Spleen (tissue), 11 donors: ENCODE measurements around the gene ANKRD24. TPM values are rescaled to one million over a fixed set of nuclear protein-coding genes. Genes with fewer than 3 reads are reported as not detected.
"Not testable (repeated sequence)": the region's sequence is repeated elsewhere in the genome, so short reads cannot be mapped to it uniquely, and the experiment has no call there.

Experiments used
- DNase-seq: peaks from one replicate; pipeline ENCODE4 v3.0.0-alpha.2; 2020
- H3K27ac ChIP-seq, 8 donors: fragments of 200-600 bp; sonication (generic) in 7 of 8; 1 replicate in 4 of 8; 2 replicates in 4 of 8; pipeline versions ENCODE4 v1.5.0 to v1.8.0; 2016 to 2021; ENCODE audit warnings: inconsistent platforms in 4 of 8, mild to moderate bottlenecking in 4 of 8, moderate library complexity in 1 of 8
- H3K27me3 ChIP-seq, 7 donors: fragments of 200-600 bp; sonication (generic) in 6 of 7; replicated peaks in 1 of 7; 1 replicate in 4 of 7; 2 replicates in 3 of 7; pipeline versions ENCODE4 v1.5.0 to v1.8.0; 2016 to 2021; ENCODE audit warnings: inconsistent platforms in 3 of 7, mild to moderate bottlenecking in 1 of 7
- H3K36me3 ChIP-seq, 6 donors: fragments of 200-600 bp; sonication (generic) in 5 of 6; 1 replicate in 4 of 6; 2 replicates in 2 of 6; pipeline versions ENCODE4 v1.5.0 to v1.8.0; 2016 to 2021; ENCODE audit warnings: inconsistent platforms in 2 of 6
- H3K4me1 ChIP-seq, 6 donors: fragments of 200-600 bp; sonication (generic) in 5 of 6; 1 replicate in 3 of 6; 2 replicates in 3 of 6; pipeline versions ENCODE4 v1.5.0 to v1.8.0; 2016 to 2021; ENCODE audit warnings: inconsistent platforms in 3 of 6
- H3K4me3 ChIP-seq, 8 donors: fragments of 200-600 bp; sonication (generic) in 7 of 8; 1 replicate in 4 of 8; 2 replicates in 4 of 8; pipeline versions ENCODE4 v1.5.0 to v1.8.0; 2016 to 2021; ENCODE audit warnings: inconsistent platforms in 4 of 8, mild to moderate bottlenecking in 4 of 8, moderate library complexity in 2 of 8
- H3K9me3 ChIP-seq, 8 donors: fragments of 200-600 bp; sonication (generic) in 7 of 8; 1 replicate in 4 of 8; 2 replicates in 4 of 8; pipeline versions ENCODE4 v1.5.0 to v1.8.0; 2016 to 2021; ENCODE audit warnings: inconsistent platforms in 4 of 8
- POLR2A ChIP-seq, 3 donors: fragments of 450-650 bp; IDR thresholded peaks; one replicate each; pipeline ENCODE4 v1.5.1; 2017; ENCODE audit warnings: antibody characterized with exemption in 3 of 3, mild to moderate bottlenecking in 1 of 3
- POLR2AphosphoS5 ChIP-seq, 3 donors: sonication (generic); formaldehyde crosslinking; IDR thresholded peaks; one replicate each; pipeline ENCODE4 v1.5.1; 2017; ENCODE audit warnings: antibody characterized with exemption in 3 of 3
- WGBS, 5 donors: extraction: QIAGEN DNeasy Blood & Tissue Kit in 3 of 5; methylation state at CpG; one replicate each; pipeline versions ENCODE4 v1.1.5 to v1.1.7; 2013 to 2018; 5-methylcytosine and 5-hydroxymethylcytosine counted together
- intact Hi-C: fragments of 100-400 bp; cut with DNase I; formaldehyde crosslinking; loops from one replicate; pipeline ENCODE4 v1.15.0; 2023; ENCODE audit warnings: low total_unique reads
- polyA plus RNA-seq, 3 donors: library from polyadenylated mRNA; stranded (reverse); fragments of 200-250 nt; gene quantifications; one replicate each; pipeline ENCODE4 v1.2.1, GENCODE V29; 2013
- total RNA-seq, 7 donors: library from RNA; depleted of rRNA in 3 of 7; stranded (reverse); fragments of >200 nt in 3 of 7; fragmentation: NEBNext Ultra II Directional in 4 of 7; extraction: Animal tissue kit (Norgen Biotek cat#: 25700) in 4 of 7; gene quantifications; one replicate each; pipeline versions ENCODE4 v1.1.0 to v1.2.1, GENCODE V29; 2016 to 2021
- TF ChIP-seq, protein P1 (sequence below), 11 experiments: fragments of 200-600 bp in 7 of 11; fragments of 450-650 bp in 4 of 11; sonication (generic) in 4 of 11; IDR thresholded peaks in 8 of 11; conservative IDR thresholded peaks in 3 of 11; 1 replicate in 7 of 11; 2 replicates in 4 of 11; pipeline versions ENCODE4 v1.4.0 to v1.8.0; 2016 to 2021; ENCODE audit warnings: antibody characterized with exemption in 11 of 11, inconsistent platforms in 4 of 11, mild to moderate bottlenecking in 1 of 11
- donor health status: healthy with polysubstance abuse.
- donor health status: DM: no; HTN: no; CAD: no; lungs with moderate emphysema.
- donor health status: DM: no; HTN: no; CAD: no.
- donor health status: Bipolar disorder and iron deficiency.
- donor health status: healthy.
- donor health status: DM: no; HTN: no; CAD: no.
- donor health status: DM: yes; HTN: yes; CAD: no.

The ANKRD24 gene
- total and polyA plus RNA-seq, 10 donors = 0.67 to 2.2 (median 0.96) TPM

DNA sequence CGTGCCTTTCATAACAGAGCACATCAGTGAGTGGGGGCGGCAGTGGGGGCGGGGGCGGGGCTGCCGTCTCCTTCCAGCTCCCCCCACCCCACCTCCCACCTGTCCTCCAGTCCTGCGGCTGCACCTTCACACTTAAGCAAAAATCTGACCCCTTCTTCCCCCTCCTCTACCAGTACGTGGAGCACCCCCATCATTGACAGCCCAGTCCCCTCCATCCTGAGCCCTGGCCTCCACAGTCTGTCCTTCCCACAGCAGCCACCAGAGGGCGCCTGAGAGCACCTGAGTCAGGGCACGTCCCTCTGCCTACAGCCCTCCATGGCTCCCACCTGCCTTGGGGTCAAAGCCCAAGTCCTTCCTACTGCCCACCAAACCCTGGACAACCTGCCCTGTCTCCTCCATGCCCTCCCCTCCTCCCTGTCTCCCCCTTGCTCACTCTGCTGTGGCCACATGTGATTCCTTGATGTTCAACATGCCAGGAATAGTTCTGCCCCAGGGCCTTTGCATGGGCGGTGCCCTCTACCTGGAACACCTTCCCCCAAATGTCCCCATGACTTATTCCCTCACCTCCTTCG is 50.9 kb downstream of the ANKRD24 start:
- H3K4me3 ChIP-seq = no peak overlapping the region

DNA sequence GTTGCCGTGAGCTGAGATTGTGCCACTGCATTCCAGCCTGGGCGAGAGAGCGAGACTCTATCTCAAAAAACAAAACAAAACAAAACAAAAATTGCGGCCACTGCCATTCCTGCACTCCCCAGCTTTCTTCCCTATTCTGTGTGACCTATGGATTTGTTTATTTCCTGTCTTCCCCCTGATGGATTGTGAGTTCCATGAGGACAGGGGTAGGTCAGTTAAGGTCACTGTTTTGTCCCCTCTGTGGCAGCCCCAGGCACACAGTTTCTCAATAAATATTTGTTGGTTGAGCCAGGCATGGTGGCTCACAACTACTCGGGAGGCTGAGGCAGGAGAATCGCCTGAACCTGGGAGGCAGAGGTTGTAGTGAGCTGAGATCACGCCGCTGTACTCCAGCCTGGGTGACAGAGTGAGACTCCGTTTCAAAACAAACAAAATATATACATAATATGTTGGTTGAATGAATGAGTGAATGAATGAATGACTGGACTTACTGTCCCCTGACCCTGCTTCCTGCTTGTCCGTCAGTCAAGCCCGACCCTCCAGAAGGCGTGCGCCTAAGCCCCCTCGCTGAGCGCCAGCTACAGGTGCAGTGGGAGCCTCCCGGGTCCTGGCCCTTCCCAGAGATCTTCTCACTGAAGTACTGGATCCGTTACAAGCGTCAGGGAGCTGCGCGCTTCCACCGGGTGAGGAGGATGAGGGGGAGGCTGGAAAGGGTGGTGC is 51.8 kb downstream of the ANKRD24 start:
- intact Hi-C loops = no loop called here
- H3K36me3 ChIP-seq = peaks cover 0 to 9% (median 0%) of the 10 kb centered on the region in 6 donors
- no peaks in the 10 kb centered on the region for H3K9me3 ChIP-seq
- H3K4me3 ChIP-seq = no peak overlapping the region
- H3K4me1 ChIP-seq = peaks cover 0 to 17% (median 4%) of the 10 kb centered on the region in 6 donors
- no peak for TF ChIP-seq POLR2AphosphoS5 (IDR thresholded peaks at IDR 0.05)
- no peak for TF ChIP-seq POLR2A (IDR thresholded peaks at IDR 0.05)
- TF ChIP-seq, protein P1, sequence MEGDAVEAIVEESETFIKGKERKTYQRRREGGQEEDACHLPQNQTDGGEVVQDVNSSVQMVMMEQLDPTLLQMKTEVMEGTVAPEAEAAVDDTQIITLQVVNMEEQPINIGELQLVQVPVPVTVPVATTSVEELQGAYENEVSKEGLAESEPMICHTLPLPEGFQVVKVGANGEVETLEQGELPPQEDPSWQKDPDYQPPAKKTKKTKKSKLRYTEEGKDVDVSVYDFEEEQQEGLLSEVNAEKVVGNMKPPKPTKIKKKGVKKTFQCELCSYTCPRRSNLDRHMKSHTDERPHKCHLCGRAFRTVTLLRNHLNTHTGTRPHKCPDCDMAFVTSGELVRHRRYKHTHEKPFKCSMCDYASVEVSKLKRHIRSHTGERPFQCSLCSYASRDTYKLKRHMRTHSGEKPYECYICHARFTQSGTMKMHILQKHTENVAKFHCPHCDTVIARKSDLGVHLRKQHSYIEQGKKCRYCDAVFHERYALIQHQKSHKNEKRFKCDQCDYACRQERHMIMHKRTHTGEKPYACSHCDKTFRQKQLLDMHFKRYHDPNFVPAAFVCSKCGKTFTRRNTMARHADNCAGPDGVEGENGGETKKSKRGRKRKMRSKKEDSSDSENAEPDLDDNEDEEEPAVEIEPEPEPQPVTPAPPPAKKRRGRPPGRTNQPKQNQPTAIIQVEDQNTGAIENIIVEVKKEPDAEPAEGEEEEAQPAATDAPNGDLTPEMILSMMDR (IDR thresholded peaks at IDR 0.05 in 8 of 11, conservative IDR thresholded peaks at IDR 0.05 in 3 of 11) = no peak
- no peak overlapping the region for H3K27ac ChIP-seq
- no peak for DNase-seq
- WGBS, 5 donors = 65 to 73% (median 70%) methylated on average over 19 to 21 of the region's 21 CpGs
- H3K27me3 ChIP-seq = peaks cover 0 to 47% (median 12%) of the 10 kb centered on the region in 7 donors

More for the DNA sequence above, 50.9 kb downstream of the ANKRD24 start:
- Histone ChIP-seq H3K9me3 (no peaks in the 10 kb centered on the region), H3K27ac (no peak overlapping the region), H3K4me1 (peaks cover 0 to 26% (median 12%) of the 10 kb centered on the region in 6 donors), H3K27me3 (peaks cover 0 to 57% (median 15%) of the 10 kb centered on the region in 7 donors), H3K36me3 (peaks cover 0 to 9% (median 0%) of the 10 kb centered on the region in 6 donors)
- intact Hi-C loops = no loop called here
- TF ChIP-seq POLR2A (IDR thresholded peaks at IDR 0.05) = no peak
- TF ChIP-seq, protein P1 (IDR thresholded peaks at IDR 0.05 in 8 of 11, conservative IDR thresholded peaks at IDR 0.05 in 3 of 11) = peak in 10 of 11 experiments; percentile 37 to 81 (median 65)
- peak; percentile 91 for DNase-seq
- 34 to 50% (median 41%) methylated on average over 11 of the region's 11 CpGs for WGBS, 5 donors

DNA sequence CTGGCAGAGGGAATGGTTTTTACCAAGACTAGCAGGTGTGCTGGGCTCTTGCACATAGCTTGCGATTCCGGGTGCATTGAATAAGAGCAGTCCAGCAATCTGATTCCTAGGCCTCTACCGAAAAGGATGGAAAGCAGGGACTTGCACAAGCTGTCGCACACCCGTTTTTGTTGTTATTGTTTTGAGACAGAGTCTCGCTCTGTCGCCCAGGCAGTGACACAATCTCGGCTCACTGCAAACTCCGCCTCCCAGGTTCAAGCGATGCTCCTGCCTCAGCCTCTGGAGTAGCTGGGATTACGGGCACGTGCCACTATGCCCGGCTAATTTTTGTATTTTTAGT is 52.3 kb downstream of the ANKRD24 start:
- 67 to 86% (median 85%) methylated on average over 13 of the region's 13 CpGs for WGBS, 5 donors
- no peak for DNase-seq
- Histone ChIP-seq H3K9me3 (no peaks in the 10 kb centered on the region), H3K27ac (no peak overlapping the region), H3K36me3 (peaks cover 0 to 9% (median 0%) of the 10 kb centered on the region in 6 donors), H3K4me3 (no peak overlapping the region), H3K4me1 (peaks cover 0 to 11% (median 0%) of the 10 kb centered on the region in 6 donors), H3K27me3 (peaks cover 0 to 42% (median 9%) of the 10 kb centered on the region in 7 donors)
- intact Hi-C loops = no loop called here
- TF ChIP-seq POLR2AphosphoS5 (IDR thresholded peaks at IDR 0.05) (no peak), POLR2A (IDR thresholded peaks at IDR 0.05) (no peak)
- TF ChIP-seq, protein P1 (IDR thresholded peaks at IDR 0.05 in 8 of 11, conservative IDR thresholded peaks at IDR 0.05 in 3 of 11) = no peak

DNA sequence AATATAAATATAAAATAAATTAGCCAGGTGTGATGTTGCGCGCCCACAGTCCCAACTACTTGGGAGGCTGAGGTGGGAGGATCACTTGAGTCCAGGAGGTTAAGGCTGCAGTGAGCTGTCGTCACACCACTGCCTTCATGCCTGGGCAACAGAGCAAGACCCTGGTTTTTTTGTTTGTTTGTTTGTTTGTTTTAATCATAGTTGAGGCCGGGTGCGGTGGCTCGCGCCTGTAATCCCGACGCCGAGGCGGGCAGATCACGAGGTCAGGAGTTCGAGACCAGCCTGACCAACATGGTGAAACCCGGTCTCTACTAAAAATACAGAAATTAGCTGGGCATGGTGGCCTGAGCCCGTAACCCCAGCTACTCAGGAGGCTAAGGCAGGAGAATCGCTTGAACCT is 55.0 kb downstream of the ANKRD24 start:
- H3K4me1 ChIP-seq, DNase-seq, H3K4me3 ChIP-seq, intact Hi-C loops, H3K27ac ChIP-seq, H3K36me3 ChIP-seq: not testable (repeated sequence)
- peaks cover 0 to 18% (median 14%) of the 10 kb centered on the region in 8 donors for H3K9me3 ChIP-seq
- WGBS, 5 donors = 86 to 94% (median 93%) methylated on average over 16 of the region's 16 CpGs
- H3K27me3 ChIP-seq = peaks cover 0 to 15% (median 7%) of the 10 kb centered on the region in 7 donors
